Measurements from ENCODE around the gene ITGAX.

GRCh38 chr16:31397701-31398100 is 42.7 kb downstream of the ITGAX start:
- TF ChIP-seq CTCF (IDR thresholded peaks at IDR 0.05) (no peak), ZFX (IDR thresholded peaks at IDR 0.05; ENCODE audit: borderline replicate concordance) (no peak)
